Epithelial cell of proximal tubule (primary cell): ENCODE results near the gene CAMTA1. TPM values are rescaled to one million over a fixed set of nuclear protein-coding genes. Genes with fewer than 3 reads are reported as not detected.

Experiments
- DNase-seq: peaks from one replicate; pipeline ENCODE4 v3.0.0-alpha.2; 2011; ENCODE audit warnings: low read depth
- H3K4me3 ChIP-seq: 2 replicates; pipeline ENCODE4 v1.5.1; 2011; ENCODE audit warnings: low read depth, mild to moderate bottlenecking, low read length
- CTCF ChIP-seq: conservative IDR thresholded peaks from 2 replicates; pipeline ENCODE4 v1.5.1; 2012; ENCODE audit warnings: low read depth, mild to moderate bottlenecking, low read length
- total RNA-seq: library from RNA; depleted of rRNA; stranded (reverse); fragments of >200 nt; gene quantifications from 2 replicates; pipeline ENCODE4 v1.2.3, GENCODE V29; 2015

CAMTA1 gene
- total RNA-seq, 1 donor from 2014 or later: 79.2 TPM

- no peak for DNase-seq
- H3K4me3 ChIP-seq: no peak overlapping the region
- TF ChIP-seq CTCF: no peak
Observed at GRCh38 chr1:7208647-7209180, 423.5 kb downstream of the CAMTA1 start.

GRCh38 chr1:7209336-7209735 is 424.1 kb downstream of the CAMTA1 start:
- no peak for TF ChIP-seq CTCF
- DNase-seq: no peak
- no peak overlapping the region for H3K4me3 ChIP-seq

DNA sequence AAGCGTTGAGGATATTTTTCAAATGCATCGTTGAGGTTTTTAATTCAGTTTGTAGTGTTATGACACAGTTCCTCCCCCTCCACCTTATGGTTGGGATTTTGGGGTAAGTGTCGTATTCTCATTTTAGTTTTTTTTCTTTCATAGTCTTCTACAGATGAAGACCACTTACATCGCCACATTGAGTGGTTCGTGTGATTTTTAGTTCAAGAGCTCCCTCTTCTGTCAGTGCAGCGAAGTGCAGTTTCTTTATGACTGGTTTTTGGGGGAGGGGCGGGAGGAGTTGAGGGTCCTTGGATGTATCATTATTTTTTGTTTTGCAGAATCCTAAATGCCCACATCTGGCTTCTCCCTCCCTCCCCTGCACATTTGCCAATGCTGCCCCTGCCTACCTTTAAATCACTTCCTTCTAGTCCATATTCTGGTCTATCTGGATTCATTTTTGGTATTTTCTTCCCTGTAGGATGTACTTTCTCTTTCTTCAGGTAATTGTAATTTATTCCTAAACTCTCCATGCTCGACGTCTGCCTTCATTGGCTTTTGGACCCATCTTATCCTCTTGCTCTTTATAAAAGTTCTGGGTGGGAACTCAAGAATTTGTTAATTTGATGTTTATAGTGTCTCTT is 433.1 kb downstream of the CAMTA1 start:
- peak; percentile 90 for TF ChIP-seq CTCF
- no peak overlapping the region for H3K4me3 ChIP-seq
- no peak for DNase-seq

DNA sequence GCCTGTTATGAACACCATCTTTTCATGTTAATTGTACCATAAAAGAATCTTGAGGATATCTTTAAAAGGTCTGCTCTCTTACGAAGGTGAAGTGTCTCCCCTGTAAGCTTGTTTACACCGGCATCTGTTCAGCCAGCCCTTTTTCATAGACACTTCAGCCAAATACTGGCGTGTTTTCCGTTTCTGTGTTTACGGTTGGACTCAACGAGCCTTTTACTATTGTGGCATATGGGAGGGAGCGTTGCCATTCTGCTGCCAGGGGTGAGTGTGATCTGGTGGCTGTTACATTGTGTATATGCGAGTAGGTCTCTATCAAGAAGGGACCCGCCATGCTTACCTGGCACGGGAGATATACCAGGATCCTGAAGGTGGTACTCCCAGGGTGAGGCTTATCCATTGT is 433.8 kb downstream of the CAMTA1 start:
- no peak for TF ChIP-seq CTCF
- no peak overlapping the region for H3K4me3 ChIP-seq

DNA sequence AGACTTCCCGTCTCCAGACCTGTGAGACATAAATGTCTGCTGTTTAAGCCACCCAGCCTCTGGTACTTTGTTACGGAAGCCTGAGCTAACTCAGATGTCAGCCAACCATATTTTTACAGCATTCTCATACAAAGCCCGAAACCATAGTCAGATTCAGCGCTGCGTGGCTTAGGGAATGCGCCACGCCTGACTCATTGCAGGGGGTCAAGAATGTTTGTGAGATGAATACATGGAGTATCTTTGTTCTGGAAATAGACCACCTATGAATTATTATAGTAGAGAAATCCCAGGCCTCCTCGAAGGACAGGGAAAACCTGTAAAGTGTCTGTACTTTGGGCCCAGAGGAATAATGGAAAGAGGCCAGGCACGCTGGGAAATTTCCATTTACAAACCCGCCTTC is 434.8 kb downstream of the CAMTA1 start:
- no peak for TF ChIP-seq CTCF
- no peak overlapping the region for H3K4me3 ChIP-seq
- no peak for DNase-seq

More for the DNA sequence above, 433.8 kb downstream of the CAMTA1 start:
- DNase-seq: no peak

- TF ChIP-seq CTCF: no peak
- no peak for DNase-seq
- H3K4me3 ChIP-seq: no peak overlapping the region
Observed at GRCh38 chr1:7220712-7221252, 435.5 kb downstream of the CAMTA1 start.
